Right ventricle myocardium inferior (tissue), 1 donor: ENCODE data around the gene MFGE8. TPM values are rescaled to one million over a fixed set of nuclear protein-coding genes. Genes with fewer than 3 reads are reported as not detected.
A peak's percentile ranks its signal among the peaks of the same experiment; 100 is the strongest.

Experiments
- ATAC-seq: fragments of 200-7000 bp; cut with Tn5 transposase; one replicate; pipeline ENCODE4 v1.9.1; 2020; ENCODE audit warnings: mild to moderate bottlenecking, moderate library complexity
- DNase-seq: peaks from one replicate; pipeline ENCODE4 v3.0.0; 2021; ENCODE audit errors: missing footprints
- intact Hi-C: fragments of 100-400 bp; cut with DNase I; formaldehyde crosslinking; loops from one replicate; pipeline ENCODE4 v1.11.0; 2022
- total RNA-seq: library from RNA; stranded (reverse); fragmentation: NEBNext Ultra II Directional; extraction: Animal tissue kit (Norgen Biotek cat#: 25700); gene quantifications from one replicate; pipeline ENCODE4 v1.2.1, GENCODE V29; 2021
- donor health status: DM: no; HTN: yes; CAD: no; lungs with severe emphysema.

MFGE8 gene
- total RNA-seq, 1 donor from 2014 or later = 321 TPM

DNA sequence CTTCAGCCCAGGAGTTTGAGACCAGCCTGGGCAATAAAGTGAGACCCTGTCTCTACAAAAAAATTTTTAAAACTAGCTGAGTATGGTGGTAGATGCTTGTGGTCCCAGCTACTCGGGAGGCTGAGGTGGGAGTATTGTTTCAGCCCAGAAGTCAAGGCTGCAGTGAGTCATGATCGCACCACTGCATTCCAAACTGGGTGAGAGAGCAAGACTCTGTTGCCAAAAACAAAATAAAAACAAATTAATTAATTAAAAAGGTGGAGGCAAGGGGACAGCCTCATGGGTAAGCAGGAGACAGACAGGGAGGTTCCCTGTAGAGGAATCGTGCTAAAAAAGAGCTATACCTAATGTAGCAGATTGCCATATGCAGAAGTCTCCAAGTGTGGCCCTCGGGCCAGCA is 30.4 kb downstream of the MFGE8 start:
- DNase-seq (no peak), ATAC-seq (no peak)
- intact Hi-C loops = no loop called here

DNA sequence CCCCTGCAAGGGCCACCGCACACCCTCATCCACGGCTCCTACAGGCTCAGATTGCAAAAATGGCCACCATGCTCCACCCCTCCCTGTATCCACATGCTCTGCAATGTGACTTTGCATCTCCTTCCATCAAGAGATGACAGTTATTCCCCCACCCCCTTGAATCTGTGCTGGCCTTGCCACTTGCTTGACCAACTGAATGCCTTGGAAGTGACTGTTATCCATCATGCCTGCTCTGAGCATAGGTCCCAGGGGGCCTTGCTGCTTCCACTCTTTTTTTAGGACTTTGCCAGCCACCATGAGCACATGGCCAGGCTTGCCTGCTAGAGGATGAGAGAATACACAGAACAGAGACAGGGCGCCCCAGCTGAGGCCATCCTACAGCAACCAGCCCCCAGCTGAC is 31.4 kb downstream of the MFGE8 start:
- intact Hi-C loops = no loop called here
- ATAC-seq = no peak
- no peak for DNase-seq

DNA sequence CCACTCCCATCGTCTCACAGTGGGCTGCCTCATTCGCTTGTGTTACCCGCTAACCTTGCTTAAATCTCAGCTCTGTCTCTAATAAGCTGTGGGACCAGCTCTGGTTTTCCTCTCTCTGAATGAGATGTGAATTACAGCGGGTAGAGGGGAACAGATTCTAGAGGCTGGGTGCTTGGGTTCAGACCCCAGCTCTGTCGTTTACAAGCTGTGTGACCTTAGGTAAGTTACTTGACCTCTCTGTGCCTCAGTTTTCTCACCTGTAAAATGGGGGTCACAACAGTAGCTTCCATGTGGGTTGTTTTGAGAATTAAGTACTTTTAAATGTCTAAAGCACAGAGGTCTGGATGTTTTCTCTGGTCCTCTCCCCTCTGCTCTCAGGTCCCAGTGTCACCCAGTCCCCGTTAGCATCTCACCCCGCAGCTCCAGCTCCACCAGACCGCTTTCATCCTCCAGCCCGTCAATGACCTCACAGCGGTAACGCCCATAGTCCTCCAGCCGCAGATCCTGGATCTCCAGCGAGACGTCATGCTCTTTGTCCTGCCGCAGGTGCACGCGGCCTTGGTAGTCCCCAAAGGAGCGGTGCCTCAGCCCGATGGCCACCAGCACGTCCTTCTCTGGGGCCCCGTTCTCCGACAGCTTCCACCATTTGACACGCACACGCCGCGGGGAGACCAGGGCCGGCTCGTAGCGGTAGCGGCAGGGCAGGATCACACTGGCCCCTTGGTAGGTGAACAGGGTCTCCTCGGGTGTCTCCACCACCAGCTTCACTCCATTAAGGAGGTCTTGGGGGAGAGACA is 32.0 kb downstream of the MFGE8 start:
- intact Hi-C loops = no loop called here
- DNase-seq (no peak), ATAC-seq (no peak)

DNA sequence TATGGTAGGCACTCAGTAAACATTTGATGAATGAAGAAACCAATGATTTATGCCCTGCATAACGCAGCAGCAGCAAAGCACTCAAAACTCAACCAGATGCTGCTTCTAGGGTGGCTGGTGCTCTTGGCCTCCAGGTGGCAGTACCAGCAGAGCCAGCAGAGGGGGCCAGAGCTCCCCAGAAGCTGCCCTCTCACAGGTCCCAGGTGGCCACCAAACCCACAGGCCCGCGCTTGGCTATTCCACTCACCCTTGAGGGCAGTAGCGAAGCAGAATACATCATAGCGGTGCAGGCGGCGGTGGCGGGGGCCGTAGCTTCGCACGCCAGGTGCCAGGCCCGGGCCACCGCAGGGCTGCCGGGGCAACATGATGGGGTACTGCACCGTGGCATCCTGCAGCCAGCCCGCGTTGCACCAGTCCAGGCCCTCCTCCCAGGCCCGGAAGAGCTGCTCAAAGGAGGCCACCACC is 34.4 kb downstream of the MFGE8 start:
- intact Hi-C loops = no loop called here
- DNase-seq (no peak), ATAC-seq (peak; percentile 47)

DNA sequence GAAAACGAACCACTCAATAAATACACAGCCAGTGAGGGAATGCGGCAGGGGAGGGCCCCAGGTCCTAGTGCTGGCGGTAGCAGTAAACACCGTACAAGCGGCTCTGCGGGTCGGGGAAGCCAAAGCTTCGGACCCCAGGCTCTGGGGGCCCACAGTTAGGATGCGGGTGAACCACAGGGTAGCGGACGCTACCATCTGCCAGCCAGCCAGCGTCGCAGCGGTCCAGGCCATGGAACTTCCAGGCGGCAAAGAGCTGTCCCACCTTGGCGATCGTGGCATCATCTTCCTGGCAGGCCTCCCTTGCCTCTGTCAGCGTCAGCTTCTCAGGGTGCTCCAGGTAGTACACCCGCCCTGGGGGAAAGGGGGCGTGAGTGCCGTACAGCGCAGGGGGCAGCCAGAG is 35.3 kb downstream of the MFGE8 start:
- no peak for ATAC-seq
- no peak for DNase-seq
- intact Hi-C loops = no loop called here

GRCh38 chr15:88877415-88877814 is 35.8 kb downstream of the MFGE8 start:
- DNase-seq = no peak
- no peak for ATAC-seq
- intact Hi-C loops = no loop called here

DNA sequence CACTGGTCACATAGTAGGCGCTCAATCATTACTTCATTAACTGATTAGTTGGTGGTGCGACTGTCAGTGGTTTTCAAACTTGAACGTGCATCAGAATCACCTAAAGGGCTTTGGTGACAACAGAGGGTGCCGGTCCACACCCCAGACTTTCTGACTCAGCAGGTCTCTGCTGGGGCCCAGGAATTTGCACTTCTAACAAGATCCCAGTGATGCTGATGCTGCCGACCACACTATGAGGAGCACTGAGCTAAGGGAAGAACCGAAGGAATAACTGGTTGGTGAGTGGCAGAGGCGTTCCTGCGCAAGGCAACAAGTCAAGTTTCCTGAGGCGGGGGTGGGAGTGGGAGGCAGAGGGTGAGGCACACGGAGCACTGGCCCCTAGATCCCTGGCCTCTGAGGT is 36.6 kb downstream of the MFGE8 start:
- ATAC-seq = no peak
- no peak for DNase-seq
- intact Hi-C loops = no loop called here

DNA sequence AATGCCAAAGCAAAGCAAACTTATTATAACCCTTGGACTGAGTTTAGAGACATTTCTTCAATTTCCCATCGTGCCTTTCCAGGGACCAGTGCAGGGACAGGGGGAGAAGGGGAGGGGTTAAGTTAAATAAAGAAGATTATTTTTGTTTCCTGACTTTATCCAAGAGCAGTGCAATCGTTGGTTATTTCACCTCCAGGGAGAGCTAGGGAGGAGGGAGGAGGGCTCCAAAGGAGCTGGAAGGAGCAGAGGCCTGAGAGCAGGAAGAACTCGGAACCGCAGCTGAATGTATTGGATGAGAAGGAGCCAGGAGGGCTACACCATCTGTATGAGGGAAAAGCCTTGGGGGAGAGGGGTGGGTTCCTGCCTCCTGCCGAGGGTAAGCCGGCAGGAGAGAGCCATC is 38.5 kb downstream of the MFGE8 start:
- no peak for ATAC-seq
- DNase-seq = no peak
- intact Hi-C loops = no loop called here

DNA sequence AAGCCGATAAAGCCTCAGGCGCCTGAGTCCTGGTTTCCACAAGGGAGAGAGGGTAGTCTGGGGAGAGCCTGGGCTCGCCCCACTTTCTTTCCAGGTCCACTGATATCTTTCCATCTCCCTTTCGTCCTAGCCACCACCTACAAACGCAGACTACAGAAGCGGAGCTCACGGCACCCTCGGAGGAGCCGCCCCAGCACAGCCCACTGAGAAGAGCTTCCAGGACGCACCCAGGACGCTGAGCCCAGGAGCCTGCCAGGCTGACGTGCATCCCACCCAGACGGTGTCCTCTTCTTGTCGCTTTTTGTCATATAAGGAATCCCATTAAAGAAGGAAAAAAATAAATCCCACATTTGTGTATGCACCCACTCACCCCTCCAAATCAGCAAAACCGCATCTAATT is 38.9 kb downstream of the MFGE8 start:
- intact Hi-C loops = no loop called here
- ATAC-seq = no peak

DNA sequence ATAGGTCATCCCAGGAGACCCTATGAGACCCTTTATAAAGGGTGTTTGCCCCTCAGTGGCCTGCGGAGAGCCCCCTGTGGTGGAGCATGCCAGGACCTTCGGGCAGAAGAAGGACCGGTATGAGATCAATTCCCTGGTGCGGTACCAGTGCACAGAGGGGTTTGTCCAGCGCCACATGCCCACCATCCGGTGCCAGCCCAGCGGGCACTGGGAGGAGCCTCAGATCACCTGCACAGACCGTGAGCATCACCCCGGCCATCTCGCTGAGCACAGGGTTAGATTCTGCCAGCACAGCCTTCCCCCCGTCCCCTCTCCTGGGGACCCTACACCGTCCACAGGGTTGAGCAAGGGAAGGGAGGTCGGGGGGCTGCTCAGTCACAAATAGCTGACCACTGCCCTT is 39.4 kb downstream of the MFGE8 start:
- ATAC-seq = no peak
- intact Hi-C loops = no loop called here
- DNase-seq = no peak

More for the DNA sequence above, 38.9 kb downstream of the MFGE8 start:
- no peak for DNase-seq

DNA sequence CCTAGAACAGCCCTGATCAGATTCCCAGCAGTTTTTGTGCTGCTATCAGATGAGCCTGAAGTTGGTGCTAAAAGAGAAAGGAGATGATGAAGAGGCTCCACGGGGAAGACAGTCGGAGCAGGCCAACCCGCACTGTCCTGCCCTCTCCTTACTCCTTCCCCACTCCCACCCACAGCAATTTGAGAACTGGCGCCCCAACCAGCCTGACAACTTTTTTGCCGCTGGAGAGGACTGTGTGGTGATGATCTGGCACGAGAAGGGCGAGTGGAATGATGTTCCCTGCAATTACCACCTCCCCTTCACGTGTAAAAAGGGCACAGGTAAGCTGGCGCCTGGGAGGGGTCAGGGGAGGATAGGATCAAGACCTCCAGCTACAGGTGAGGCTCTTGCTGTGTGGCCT is 40.5 kb downstream of the MFGE8 start:
- intact Hi-C loops = no loop called here
- no peak for ATAC-seq
- no peak for DNase-seq

- no peak for ATAC-seq
- intact Hi-C loops = no loop called here
These were observed 41.1 kb downstream of the MFGE8 start for GRCh38 chr15:88872106-88872505.

DNA sequence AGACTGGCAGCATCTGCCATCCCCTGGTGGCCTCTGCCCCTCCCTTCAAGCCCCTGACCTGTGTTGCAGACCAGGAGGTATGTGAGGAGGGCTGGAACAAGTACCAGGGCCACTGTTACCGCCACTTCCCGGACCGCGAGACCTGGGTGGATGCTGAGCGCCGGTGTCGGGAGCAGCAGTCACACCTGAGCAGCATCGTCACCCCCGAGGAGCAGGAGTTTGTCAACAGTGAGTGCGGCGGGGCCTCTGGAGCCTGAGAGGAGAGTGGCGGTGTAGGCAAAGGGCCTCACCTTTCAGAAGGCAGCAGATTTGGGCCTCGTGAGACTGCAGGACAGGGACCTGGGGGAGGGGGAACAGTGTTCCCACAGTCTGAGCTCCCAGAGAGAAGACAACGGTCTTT is 41.9 kb downstream of the MFGE8 start:
- ATAC-seq = no peak
- DNase-seq = no peak
- intact Hi-C loops = no loop called here

More at GRCh38 chr15:88872106-88872505, 41.1 kb downstream of the MFGE8 start:
- DNase-seq = no peak

DNA sequence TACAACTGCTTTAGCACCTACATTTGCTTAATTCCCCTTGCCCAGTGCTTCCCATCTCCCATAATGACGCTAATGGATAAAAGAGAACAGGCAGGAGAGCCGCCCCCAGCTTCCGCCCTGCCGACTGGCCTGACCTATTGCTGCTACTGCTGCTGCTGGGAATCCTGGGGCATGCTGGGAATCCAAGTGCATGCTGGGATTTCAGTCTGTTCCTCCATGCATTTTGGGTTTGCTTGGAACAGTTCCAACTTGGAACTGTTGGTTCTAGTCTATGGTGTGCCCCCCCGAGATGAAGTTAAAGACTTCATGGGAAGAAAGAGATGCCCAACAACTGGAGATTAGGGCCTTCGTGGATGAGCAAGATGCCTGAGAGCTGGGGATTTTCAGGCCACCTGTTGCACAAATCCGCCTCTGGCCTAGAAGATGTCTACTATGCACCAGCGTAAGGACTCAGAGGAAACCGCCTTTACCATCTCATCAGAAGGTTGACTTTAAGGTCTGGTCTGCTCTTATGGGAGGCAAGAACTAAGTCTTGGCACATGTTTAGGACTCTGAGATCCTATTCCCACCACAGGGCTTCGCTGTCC is 46.8 kb downstream of the MFGE8 start:
- no peak for DNase-seq
- ATAC-seq = no peak
- intact Hi-C loops = no loop called here

DNA sequence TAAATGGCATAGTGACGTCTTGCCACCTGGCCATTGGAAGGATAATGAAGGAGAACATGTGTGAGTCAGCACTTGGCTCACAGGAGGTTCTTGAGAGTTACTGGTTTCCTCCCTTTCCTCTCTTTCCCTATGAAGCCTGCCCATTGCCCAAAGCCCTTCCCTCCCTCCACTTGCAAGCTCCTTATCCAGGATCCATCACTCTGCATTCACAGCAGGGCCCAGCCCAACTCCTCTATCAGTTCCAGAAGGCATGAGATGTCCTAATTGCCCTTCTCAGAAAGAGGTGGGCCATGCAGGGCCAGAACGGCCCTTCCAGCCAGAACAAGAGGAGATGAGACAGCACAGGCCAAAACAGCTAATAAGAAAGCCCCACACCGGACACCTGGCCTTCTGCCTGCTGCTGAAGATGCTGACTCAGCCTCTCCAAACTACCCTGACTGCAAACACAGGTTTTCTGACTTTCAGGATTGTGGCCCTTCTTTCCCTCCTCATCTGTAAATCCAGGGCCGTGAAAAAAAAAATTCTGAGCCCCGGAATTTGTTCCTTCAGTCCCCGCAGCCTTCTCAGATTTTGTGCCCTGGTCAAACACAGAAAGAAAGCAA is 47.6 kb downstream of the MFGE8 start:
- no peak for DNase-seq
- ATAC-seq = no peak
- intact Hi-C loops = no loop called here

DNA sequence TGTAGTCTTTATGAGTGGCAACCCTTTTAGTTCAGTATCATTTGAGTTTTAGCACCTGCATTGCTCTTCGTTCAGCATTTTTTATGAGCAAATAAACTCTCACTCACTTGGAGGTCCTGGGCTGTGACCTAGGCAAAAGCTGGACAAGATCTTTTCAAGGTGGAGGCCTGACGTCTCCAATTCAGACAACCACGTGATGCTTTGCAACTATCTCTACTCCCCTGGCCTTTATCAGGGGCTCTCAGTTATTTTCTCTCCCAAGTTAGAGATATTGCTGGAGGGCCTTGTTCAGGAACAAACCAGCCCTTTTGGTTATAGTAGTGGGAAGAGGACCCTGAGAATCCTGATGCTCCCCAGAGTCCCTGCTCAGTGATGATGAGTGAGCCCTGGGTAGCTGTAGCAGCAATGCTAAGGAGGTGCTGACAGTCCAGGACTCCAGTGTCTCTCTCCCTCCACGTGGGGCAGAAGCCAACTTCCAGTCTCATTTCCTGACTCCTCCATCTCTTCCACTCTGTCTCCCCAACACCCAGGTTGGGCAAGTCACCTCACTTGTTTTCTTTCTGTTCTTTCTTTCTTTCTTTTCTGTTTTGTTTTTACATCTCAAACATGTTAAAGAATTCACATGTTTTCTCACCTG is 48.2 kb downstream of the MFGE8 start:
- intact Hi-C loops = no loop called here
- DNase-seq = no peak
- no peak for ATAC-seq

DNA sequence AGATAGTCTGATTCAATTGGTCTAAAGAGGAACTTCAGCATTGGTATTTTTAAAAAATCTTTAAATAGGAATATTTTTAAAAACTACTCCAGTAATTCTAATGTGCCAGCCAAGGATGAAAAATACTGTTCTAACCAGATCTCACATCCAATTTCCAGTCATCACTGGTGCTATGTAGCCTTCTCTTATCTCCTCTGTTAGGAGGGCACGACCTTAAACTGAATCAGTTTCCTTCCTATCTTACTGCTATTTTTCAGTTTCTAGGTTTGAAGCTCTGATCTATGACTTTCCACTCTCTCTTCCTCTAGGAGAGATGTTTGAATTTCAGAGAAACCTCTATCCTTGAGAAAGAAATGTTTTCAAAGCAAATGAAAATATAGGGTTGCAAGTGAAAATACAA is 49.8 kb downstream of the MFGE8 start:
- no peak for ATAC-seq
- intact Hi-C loops = no loop called here
- DNase-seq = no peak

- intact Hi-C loops = no loop called here
- ATAC-seq (no peak), DNase-seq (no peak)
These were observed 53.0 kb downstream of the MFGE8 start for GRCh38 chr15:88860212-88860611.

GRCh38 chr15:88859550-88859949 is 53.6 kb downstream of the MFGE8 start:
- intact Hi-C loops = no loop called here
- ATAC-seq = no peak

GRCh38 chr15:88858934-88859333 is 54.2 kb downstream of the MFGE8 start:
- ATAC-seq (no peak), DNase-seq (no peak)
- intact Hi-C loops = no loop called here

More at GRCh38 chr15:88859550-88859949, 53.6 kb downstream of the MFGE8 start:
- no peak for DNase-seq
